ENCODE results near the gene ST6GALNAC3.

Gene ST6GALNAC3

GRCh38 chr1:76580206-76580605 lies 505.7 kb downstream of the ST6GALNAC3 start:
- no peak for TF ChIP-seq EZH2phosphoT487 (IDR thresholded peaks at IDR 0.05; ENCODE audit: low read length)
- TF ChIP-seq CTCF (IDR thresholded peaks at IDR 0.05; ENCODE audit: low read length): no peak
- TF ChIP-seq EZH2 (optimal IDR thresholded peaks at IDR 0.05; ENCODE audit: low read depth, low read length): no peak

GRCh38 chr1:76581712-76582111 lies 507.2 kb downstream of the ST6GALNAC3 start:
- no peaks in the 10 kb centered on the region for H3K9me3 ChIP-seq (replicated peaks; ENCODE audit: insufficient read depth, low read length)
- no peak overlapping the region for H3K4me2 ChIP-seq (ENCODE audit: low read depth, low read length)
- DNase-seq: no peak
- no peaks in the 10 kb centered on the region for H4K20me1 ChIP-seq (ENCODE audit: insufficient read depth, low read length)
- H3K4me3 ChIP-seq (ENCODE audit: low read length): no peak overlapping the region
- no peaks in the 10 kb centered on the region for H3K9me2 ChIP-seq (replicated peaks; ENCODE audit: insufficient read depth, low read length)
- no peak overlapping the region for H3K27ac ChIP-seq (ENCODE audit: low read length)
- H2AFZ ChIP-seq (ENCODE audit: low read length): no peak overlapping the region
- no peak for TF ChIP-seq EZH2phosphoT487 (IDR thresholded peaks at IDR 0.05; ENCODE audit: low read length)
- no peak for TF ChIP-seq CTCF (IDR thresholded peaks at IDR 0.05; ENCODE audit: low read length)
- H3F3A ChIP-seq (ENCODE audit: insufficient read depth, low read length): no peaks in the 10 kb centered on the region
- H3K4me1 ChIP-seq (ENCODE audit: low read length): no peaks in the 10 kb centered on the region
- H3K9ac ChIP-seq (ENCODE audit: low read length): no peak overlapping the region
- no peaks in the 10 kb centered on the region for H3K27me3 ChIP-seq (replicated peaks; ENCODE audit: insufficient read depth, low read length)
- H3K79me2 ChIP-seq (ENCODE audit: low read length): no peaks in the 10 kb centered on the region
- no peaks in the 10 kb centered on the region for H3K36me3 ChIP-seq (replicated peaks; ENCODE audit: insufficient read depth, low read length)

More at GRCh38 chr1:76580206-76580605, 505.7 kb downstream of the ST6GALNAC3 start:
- H2AFZ ChIP-seq (ENCODE audit: low read length): no peak overlapping the region
- no peak for DNase-seq
- no peaks in the 10 kb centered on the region for H3K4me1 ChIP-seq (ENCODE audit: low read length)
- no peaks in the 10 kb centered on the region for H3K36me3 ChIP-seq (replicated peaks; ENCODE audit: insufficient read depth, low read length)
- H3F3A ChIP-seq (ENCODE audit: insufficient read depth, low read length): no peaks in the 10 kb centered on the region
- H3K27me3 ChIP-seq (replicated peaks; ENCODE audit: insufficient read depth, low read length): no peaks in the 10 kb centered on the region
- no peaks in the 10 kb centered on the region for H3K9me2 ChIP-seq (replicated peaks; ENCODE audit: insufficient read depth, low read length)
- H3K4me2 ChIP-seq (ENCODE audit: low read depth, low read length): no peak overlapping the region
- H3K9me3 ChIP-seq (replicated peaks; ENCODE audit: insufficient read depth, low read length): no peaks in the 10 kb centered on the region
- no peak overlapping the region for H3K9ac ChIP-seq (ENCODE audit: low read length)
- H4K20me1 ChIP-seq (ENCODE audit: insufficient read depth, low read length): no peaks in the 10 kb centered on the region
- no peak overlapping the region for H3K4me3 ChIP-seq (ENCODE audit: low read length)
- no peak overlapping the region for H3K27ac ChIP-seq (ENCODE audit: low read length)
- no peaks in the 10 kb centered on the region for H3K79me2 ChIP-seq (ENCODE audit: low read length)

GRCh38 chr1:76583235-76583868 lies 508.8 kb downstream of the ST6GALNAC3 start:
- H3K36me3 ChIP-seq (replicated peaks; ENCODE audit: insufficient read depth, low read length): no peaks in the 10 kb centered on the region
- no peak overlapping the region for H3K27ac ChIP-seq (ENCODE audit: low read length)
- no peak overlapping the region for H3K4me2 ChIP-seq (ENCODE audit: low read depth, low read length)
- H2AFZ ChIP-seq (ENCODE audit: low read length): no peak overlapping the region
- no peak overlapping the region for H3K4me3 ChIP-seq (ENCODE audit: low read length)
- H3K4me1 ChIP-seq (ENCODE audit: low read length): no peaks in the 10 kb centered on the region
- H3K27me3 ChIP-seq (replicated peaks; ENCODE audit: insufficient read depth, low read length): no peaks in the 10 kb centered on the region
- no peaks in the 10 kb centered on the region for H3K9me3 ChIP-seq (replicated peaks; ENCODE audit: insufficient read depth, low read length)
- no peaks in the 10 kb centered on the region for H3F3A ChIP-seq (ENCODE audit: insufficient read depth, low read length)
- H4K20me1 ChIP-seq (ENCODE audit: insufficient read depth, low read length): no peaks in the 10 kb centered on the region
- no peaks in the 10 kb centered on the region for H3K9me2 ChIP-seq (replicated peaks; ENCODE audit: insufficient read depth, low read length)
- no peak for TF ChIP-seq CTCF (IDR thresholded peaks at IDR 0.05; ENCODE audit: low read length)
- no peak for TF ChIP-seq EZH2 (optimal IDR thresholded peaks at IDR 0.05; ENCODE audit: low read depth, low read length)
- TF ChIP-seq EZH2phosphoT487 (IDR thresholded peaks at IDR 0.05; ENCODE audit: low read length): no peak
- no peak overlapping the region for H3K9ac ChIP-seq (ENCODE audit: low read length)
- no peaks in the 10 kb centered on the region for H3K79me2 ChIP-seq (ENCODE audit: low read length)
- no peak for DNase-seq

All from MM.1S (cell line).